GM12878 (cell line): Measurements from ENCODE around the gene DAGLA. TPM values are rescaled to one million over a fixed set of nuclear protein-coding genes. Genes with fewer than 3 reads are reported as not detected.

ENCODE experiments used
- ATAC-seq: fragments of 200-7000 bp; cut with Tn5 transposase; 3 replicates; pipeline ENCODE4 v1.9.1; 2020; ENCODE audit warnings: mild to moderate bottlenecking, moderate library complexity
- BruUV-seq: library from RNA; stranded (reverse); fragments of 400-500 nt; replicated peaks from 2 replicates; lab custom pipeline; 2021; lab: Mats Ljungman, UMichigan
- CTCF ChIA-PET: fragments of 300-600 bp; sonication (Branson Sonifier 250); formaldehyde crosslinking; extraction: SDS; loops from one replicate; lab custom pipeline; 2021; ENCODE audit warnings: inconsistent platforms; lab: Yijun Ruan, JAX
- POLR2A ChIA-PET: fragments of 350-600 bp; formaldehyde crosslinking; extraction: SDS; loops from one replicate; lab custom pipeline; 2021; ENCODE audit warnings: inconsistent platforms; lab: Charles Lee
- RAD21 ChIA-PET: fragments of 300-600 bp; sonication (Branson Sonifier 250); formaldehyde crosslinking; loops from one replicate; lab custom pipeline; 2023; ENCODE audit warnings: antibody characterized with exemption; ENCODE audit not compliant: unreplicated experiment; lab: Charles Lee
- SMC1A ChIA-PET: fragments of 300-600 bp; sonication (Branson Sonifier 250); formaldehyde crosslinking; loops from one replicate; lab custom pipeline; 2023; ENCODE audit not compliant: unreplicated experiment, uncharacterized antibody; lab: Charles Lee
- DNase-seq: peaks from one replicate; pipeline ENCODE4 v3.0.0-alpha.2; 2011; ENCODE audit warnings: low read depth, low spot score
- FAIRE-seq: peaks from 3 replicates; lab custom pipeline; 2011; peaks lifted over from hg19 to GRCh38; lab: Jason Lieb, UNC
- H2AFZ ChIP-seq: 2 replicates; pipeline ENCODE4 v1.6.0; 2011; ENCODE audit warnings: low read depth, low read length, control low read depth; ENCODE audit not compliant: control insufficient read depth
- H3K27ac ChIP-seq: 2 replicates; pipeline ENCODE4 v1.5.1; 2011; ENCODE audit warnings: control low read depth; ENCODE audit not compliant: control insufficient read depth, insufficient read depth
- H3K27me3 ChIP-seq, 2 experiments: replicated peaks in 1 of 2; 2 replicates each; pipeline versions ENCODE4 v1.6.0 to v1.6.1; 2011; ENCODE audit warnings: low read length in 1 of 2; ENCODE audit not compliant: control insufficient read depth in 2 of 2, insufficient read depth in 2 of 2
- H3K36me3 ChIP-seq, 2 experiments: 2 replicates each; pipeline ENCODE4 v1.5.1; 2011; ENCODE audit warnings: low read length in 1 of 2; ENCODE audit not compliant: control insufficient read depth in 2 of 2, insufficient read depth in 2 of 2
- H3K4me1 ChIP-seq: 2 replicates; pipeline ENCODE4 v1.6.1; 2011; ENCODE audit warnings: mild to moderate bottlenecking, low read length, moderate library complexity, mixed read lengths; ENCODE audit not compliant: control insufficient read depth, insufficient read depth
- H3K4me2 ChIP-seq: 2 replicates; pipeline ENCODE4 v1.6.0; 2011; ENCODE audit warnings: control low read depth; ENCODE audit not compliant: control insufficient read depth, insufficient read depth
- H3K4me3 ChIP-seq: fragments of 200-600 bp; sonication (generic); 2 replicates; pipeline ENCODE4 v1.5.1; 2016
- H3K79me2 ChIP-seq: 2 replicates; pipeline ENCODE4 v1.6.0; 2011; ENCODE audit warnings: low read length; ENCODE audit not compliant: control insufficient read depth, insufficient read depth
- H3K9ac ChIP-seq: 2 replicates; pipeline ENCODE4 v1.8.0; 2011; ENCODE audit warnings: low read length, control low read depth, mixed read lengths; ENCODE audit not compliant: control insufficient read depth, insufficient read depth
- H3K9me3 ChIP-seq: replicated peaks from 3 replicates; pipeline ENCODE4 v1.5.1; 2011; ENCODE audit warnings: mild to moderate bottlenecking, low read length; ENCODE audit not compliant: control insufficient read depth, insufficient read depth
- H4K20me1 ChIP-seq: 2 replicates; pipeline ENCODE4 v1.6.0; 2011; ENCODE audit not compliant: control insufficient read depth, insufficient read depth
- BMI1 ChIP-seq: fragments of 450-650 bp; IDR thresholded peaks from 2 replicates; pipeline ENCODE4 v1.6.1; 2016; ENCODE audit warnings: mild to moderate bottlenecking, moderate library complexity, borderline replicate concordance
- SMAD1 ChIP-seq: fragments of 450-650 bp; IDR thresholded peaks from 2 replicates; pipeline ENCODE4 v1.6.1; 2018; ENCODE audit warnings: mild to moderate bottlenecking, low read depth; ENCODE audit not compliant: partially characterized antibody
- TARDBP ChIP-seq: IDR thresholded peaks from 2 replicates; pipeline ENCODE4 v1.6.1; 2016; ENCODE audit warnings: borderline replicate concordance
- YY1 ChIP-seq: IDR thresholded peaks from 2 replicates; pipeline ENCODE4 v1.6.1; 2011; ENCODE audit warnings: low read depth, mild to moderate bottlenecking, low read length
- whole genome bisulfite sequencing: methylation state at CpG from one replicate; pipeline ENCODE4 v1.1.6; 2016; ENCODE audit warnings: low lambda C conversion rate; ENCODE audit not compliant: insufficient replicate concordance, insufficient coverage; ENCODE audit errors: missing lambda C conversion rate; 5-methylcytosine and 5-hydroxymethylcytosine counted together
- in situ Hi-C: fragments of 300-500 bp; cut with MboI; formaldehyde crosslinking; loops from 9 replicates; pipeline ENCODE4 v1.14.3; 2018; ENCODE audit warnings: mixed read lengths
- intact Hi-C: fragments of 100-400 bp; cut with micrococcal nuclease; formaldehyde crosslinking; loops from one replicate; pipeline ENCODE4 v1.14.2; 2022; ENCODE audit not compliant: unreplicated experiment
- polyA plus RNA-seq, 11 experiments: library from polyadenylated mRNA; depleted of rRNA in 4 of 11; unstranded in 6 of 11; stranded (reverse) in 5 of 11; fragments of >200 nt; fragmentation: Nextera tagmentation in 4 of 11; fragmentation: Illumina TruSeq in 1 of 11; extraction: Ambion mirVana in 4 of 11; extraction: Trizol in 1 of 11; gene quantifications; 1 replicate in 1 of 11; 2 replicates in 10 of 11; pipeline versions ENCODE4 v1.2.1 to v1.2.3, GENCODE V29; 2011 to 2016; ENCODE audit warnings: inconsistent platforms in 2 of 11, missing spikeins in 2 of 11, low read depth in 1 of 11
- total RNA-seq, 4 experiments: library from RNA; depleted of rRNA in 3 of 4; stranded (reverse); fragments of >200 nt in 3 of 4; fragmentation: Illumina TruSeq in 1 of 4; extraction: Trizol in 1 of 4; gene quantifications; 2 replicates each; pipeline versions ENCODE4 v1.2.1 to v1.2.3, GENCODE V29; 2013 to 2021
- TF ChIP-seq, protein P1 (sequence below): fragments of 450-650 bp; formaldehyde crosslinking; IDR thresholded peaks from 2 replicates; pipeline ENCODE4 v1.4.0; 2020; ENCODE audit warnings: mild to moderate bottlenecking, moderate library complexity
- TF ChIP-seq, protein P2 (sequence below): fragments of 150-350 bp; IDR thresholded peaks from 2 replicates; pipeline ENCODE4 v1.6.1; 2014; ENCODE audit warnings: mild to moderate bottlenecking, low read depth, low read length
- TF ChIP-seq, protein P3 (sequence below): IDR thresholded peaks from 2 replicates; pipeline ENCODE4 v1.6.1; 2011; ENCODE audit warnings: mild to moderate bottlenecking, low read depth, low read length, moderate library complexity; ENCODE audit not compliant: insufficient replicate concordance
- TF ChIP-seq, protein P4 (sequence below): fragments of 450-650 bp; IDR thresholded peaks from 2 replicates; pipeline ENCODE4 v1.6.1; 2018; ENCODE audit warnings: borderline replicate concordance, mild to moderate bottlenecking; ENCODE audit not compliant: partially characterized antibody
- TF ChIP-seq, protein P5 (sequence below): fragments of 450-650 bp; IDR thresholded peaks from 2 replicates; pipeline ENCODE4 v1.6.1; 2017; ENCODE audit warnings: mild to moderate bottlenecking

The DAGLA gene
- total and polyA plus RNA-seq, 10 of the 15 experiments (the other 5 are each of a cell fraction or from before 2014, with no cell fraction given), result 0.05 TPM; not detected in 9

DNA sequence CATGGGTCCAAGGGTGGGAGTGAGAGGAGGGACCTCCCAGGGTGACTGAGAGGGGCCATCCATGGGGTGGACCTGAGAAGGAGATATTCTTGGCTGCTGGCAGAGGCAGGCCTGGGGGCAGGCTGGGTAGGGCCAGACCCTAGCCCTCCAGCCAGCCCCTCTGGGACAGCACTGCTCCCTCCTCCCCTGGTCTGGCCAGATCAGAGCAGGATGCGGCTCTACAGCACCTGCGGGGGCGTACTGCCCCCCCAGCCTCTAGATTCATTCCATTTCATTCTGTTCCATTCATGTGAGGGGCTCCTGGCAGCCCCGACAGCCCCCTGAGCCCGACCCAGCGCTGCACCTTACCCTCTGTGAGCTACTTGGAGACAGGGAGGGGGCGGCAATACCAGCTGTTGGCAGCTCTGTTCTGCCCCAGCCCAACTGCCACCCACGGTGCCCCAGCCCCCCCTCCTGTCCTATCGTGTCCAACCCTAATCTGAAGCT, 37.9 kb downstream of the DAGLA start:
- Histone ChIP-seq H3K9me3 (no peaks in the 10 kb centered on the region), H3K27ac (no peak overlapping the region), H3K4me2 (no peak overlapping the region), H3K36me3 (no peaks in the 10 kb centered on the region), H3K9ac (no peak overlapping the region), H3K4me3 (no peak overlapping the region), H3K27me3 (peaks cover 0 to 3% of the 10 kb centered on the region in 2 experiments; a peak in 3 of 4 replicates), H4K20me1 (no peaks in the 10 kb centered on the region), H2AFZ (no peak overlapping the region), H3K79me2 (no peaks in the 10 kb centered on the region), H3K4me1 (no peaks in the 10 kb centered on the region)
- ChIA-PET POLR2A (no interaction called here), CTCF (interaction anchor here (1.3 kb wide), 1 partner anchor 16 kb away, joined by 6 read pairs; no protein-coding TSS in a partner anchor), SMC1A (no interaction called here), RAD21 (no interaction called here)
- no TSS peak for BruUV-seq
- DNase-seq, result no peak
- WGBS, result 13% methylated on average over 9 of the region's 9 CpGs
- no peak for ATAC-seq
- in situ Hi-C loops, result no loop called here
- intact Hi-C loops, result no loop called here
- no peak for FAIRE-seq
- TF ChIP-seq YY1 (no peak), BMI1 (no peak), TARDBP (no peak), SMAD1 (no peak)
- TF ChIP-seq, protein P1, sequence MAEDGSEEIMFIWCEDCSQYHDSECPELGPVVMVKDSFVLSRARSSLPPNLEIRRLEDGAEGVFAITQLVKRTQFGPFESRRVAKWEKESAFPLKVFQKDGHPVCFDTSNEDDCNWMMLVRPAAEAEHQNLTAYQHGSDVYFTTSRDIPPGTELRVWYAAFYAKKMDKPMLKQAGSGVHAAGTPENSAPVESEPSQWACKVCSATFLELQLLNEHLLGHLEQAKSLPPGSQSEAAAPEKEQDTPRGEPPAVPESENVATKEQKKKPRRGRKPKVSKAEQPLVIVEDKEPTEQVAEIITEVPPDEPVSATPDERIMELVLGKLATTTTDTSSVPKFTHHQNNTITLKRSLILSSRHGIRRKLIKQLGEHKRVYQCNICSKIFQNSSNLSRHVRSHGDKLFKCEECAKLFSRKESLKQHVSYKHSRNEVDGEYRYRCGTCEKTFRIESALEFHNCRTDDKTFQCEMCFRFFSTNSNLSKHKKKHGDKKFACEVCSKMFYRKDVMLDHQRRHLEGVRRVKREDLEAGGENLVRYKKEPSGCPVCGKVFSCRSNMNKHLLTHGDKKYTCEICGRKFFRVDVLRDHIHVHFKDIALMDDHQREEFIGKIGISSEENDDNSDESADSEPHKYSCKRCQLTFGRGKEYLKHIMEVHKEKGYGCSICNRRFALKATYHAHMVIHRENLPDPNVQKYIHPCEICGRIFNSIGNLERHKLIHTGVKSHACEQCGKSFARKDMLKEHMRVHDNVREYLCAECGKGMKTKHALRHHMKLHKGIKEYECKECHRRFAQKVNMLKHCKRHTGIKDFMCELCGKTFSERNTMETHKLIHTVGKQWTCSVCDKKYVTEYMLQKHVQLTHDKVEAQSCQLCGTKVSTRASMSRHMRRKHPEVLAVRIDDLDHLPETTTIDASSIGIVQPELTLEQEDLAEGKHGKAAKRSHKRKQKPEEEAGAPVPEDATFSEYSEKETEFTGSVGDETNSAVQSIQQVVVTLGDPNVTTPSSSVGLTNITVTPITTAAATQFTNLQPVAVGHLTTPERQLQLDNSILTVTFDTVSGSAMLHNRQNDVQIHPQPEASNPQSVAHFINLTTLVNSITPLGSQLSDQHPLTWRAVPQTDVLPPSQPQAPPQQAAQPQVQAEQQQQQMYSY (CRISPR knock-in tag), result no peak
- TF ChIP-seq, protein P2, sequence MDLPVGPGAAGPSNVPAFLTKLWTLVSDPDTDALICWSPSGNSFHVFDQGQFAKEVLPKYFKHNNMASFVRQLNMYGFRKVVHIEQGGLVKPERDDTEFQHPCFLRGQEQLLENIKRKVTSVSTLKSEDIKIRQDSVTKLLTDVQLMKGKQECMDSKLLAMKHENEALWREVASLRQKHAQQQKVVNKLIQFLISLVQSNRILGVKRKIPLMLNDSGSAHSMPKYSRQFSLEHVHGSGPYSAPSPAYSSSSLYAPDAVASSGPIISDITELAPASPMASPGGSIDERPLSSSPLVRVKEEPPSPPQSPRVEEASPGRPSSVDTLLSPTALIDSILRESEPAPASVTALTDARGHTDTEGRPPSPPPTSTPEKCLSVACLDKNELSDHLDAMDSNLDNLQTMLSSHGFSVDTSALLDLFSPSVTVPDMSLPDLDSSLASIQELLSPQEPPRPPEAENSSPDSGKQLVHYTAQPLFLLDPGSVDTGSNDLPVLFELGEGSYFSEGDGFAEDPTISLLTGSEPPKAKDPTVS, result no peak
- TF ChIP-seq, protein P3, sequence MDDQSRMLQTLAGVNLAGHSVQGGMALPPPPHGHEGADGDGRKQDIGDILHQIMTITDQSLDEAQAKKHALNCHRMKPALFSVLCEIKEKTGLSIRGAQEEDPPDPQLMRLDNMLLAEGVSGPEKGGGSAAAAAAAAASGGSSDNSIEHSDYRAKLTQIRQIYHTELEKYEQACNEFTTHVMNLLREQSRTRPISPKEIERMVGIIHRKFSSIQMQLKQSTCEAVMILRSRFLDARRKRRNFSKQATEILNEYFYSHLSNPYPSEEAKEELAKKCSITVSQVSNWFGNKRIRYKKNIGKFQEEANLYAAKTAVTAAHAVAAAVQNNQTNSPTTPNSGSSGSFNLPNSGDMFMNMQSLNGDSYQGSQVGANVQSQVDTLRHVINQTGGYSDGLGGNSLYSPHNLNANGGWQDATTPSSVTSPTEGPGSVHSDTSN, result no peak
- TF ChIP-seq, protein P4, sequence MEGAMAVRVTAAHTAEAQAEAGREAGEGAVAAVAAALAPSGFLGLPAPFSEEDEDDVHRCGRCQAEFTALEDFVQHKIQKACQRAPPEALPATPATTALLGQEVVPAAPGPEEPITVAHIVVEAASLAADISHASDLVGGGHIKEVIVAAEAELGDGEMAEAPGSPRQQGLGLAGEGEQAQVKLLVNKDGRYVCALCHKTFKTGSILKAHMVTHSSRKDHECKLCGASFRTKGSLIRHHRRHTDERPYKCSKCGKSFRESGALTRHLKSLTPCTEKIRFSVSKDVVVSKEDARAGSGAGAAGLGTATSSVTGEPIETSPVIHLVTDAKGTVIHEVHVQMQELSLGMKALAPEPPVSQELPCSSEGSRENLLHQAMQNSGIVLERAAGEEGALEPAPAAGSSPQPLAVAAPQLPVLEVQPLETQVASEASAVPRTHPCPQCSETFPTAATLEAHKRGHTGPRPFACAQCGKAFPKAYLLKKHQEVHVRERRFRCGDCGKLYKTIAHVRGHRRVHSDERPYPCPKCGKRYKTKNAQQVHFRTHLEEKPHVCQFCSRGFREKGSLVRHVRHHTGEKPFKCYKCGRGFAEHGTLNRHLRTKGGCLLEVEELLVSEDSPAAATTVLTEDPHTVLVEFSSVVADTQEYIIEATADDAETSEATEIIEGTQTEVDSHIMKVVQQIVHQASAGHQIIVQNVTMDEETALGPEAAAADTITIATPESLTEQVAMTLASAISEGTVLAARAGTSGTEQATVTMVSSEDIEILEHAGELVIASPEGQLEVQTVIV, result no peak
- TF ChIP-seq, protein P5, sequence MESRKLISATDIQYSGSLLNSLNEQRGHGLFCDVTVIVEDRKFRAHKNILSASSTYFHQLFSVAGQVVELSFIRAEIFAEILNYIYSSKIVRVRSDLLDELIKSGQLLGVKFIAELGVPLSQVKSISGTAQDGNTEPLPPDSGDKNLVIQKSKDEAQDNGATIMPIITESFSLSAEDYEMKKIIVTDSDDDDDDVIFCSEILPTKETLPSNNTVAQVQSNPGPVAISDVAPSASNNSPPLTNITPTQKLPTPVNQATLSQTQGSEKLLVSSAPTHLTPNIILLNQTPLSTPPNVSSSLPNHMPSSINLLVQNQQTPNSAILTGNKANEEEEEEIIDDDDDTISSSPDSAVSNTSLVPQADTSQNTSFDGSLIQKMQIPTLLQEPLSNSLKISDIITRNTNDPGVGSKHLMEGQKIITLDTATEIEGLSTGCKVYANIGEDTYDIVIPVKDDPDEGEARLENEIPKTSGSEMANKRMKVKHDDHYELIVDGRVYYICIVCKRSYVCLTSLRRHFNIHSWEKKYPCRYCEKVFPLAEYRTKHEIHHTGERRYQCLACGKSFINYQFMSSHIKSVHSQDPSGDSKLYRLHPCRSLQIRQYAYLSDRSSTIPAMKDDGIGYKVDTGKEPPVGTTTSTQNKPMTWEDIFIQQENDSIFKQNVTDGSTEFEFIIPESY, result no peak
